ENCODE measurements around the gene STX7.

GRCh38 chr6:132399376-132400074, 113.4 kb downstream of the STX7 start:
- TF ChIP-seq EP300 (IDR thresholded peaks at IDR 0.05) (no peak), POLR2A (IDR thresholded peaks at IDR 0.05) (no peak), POLR2AphosphoS5 (IDR thresholded peaks at IDR 0.05) (no peak)
- TF ChIP-seq, protein P1, sequence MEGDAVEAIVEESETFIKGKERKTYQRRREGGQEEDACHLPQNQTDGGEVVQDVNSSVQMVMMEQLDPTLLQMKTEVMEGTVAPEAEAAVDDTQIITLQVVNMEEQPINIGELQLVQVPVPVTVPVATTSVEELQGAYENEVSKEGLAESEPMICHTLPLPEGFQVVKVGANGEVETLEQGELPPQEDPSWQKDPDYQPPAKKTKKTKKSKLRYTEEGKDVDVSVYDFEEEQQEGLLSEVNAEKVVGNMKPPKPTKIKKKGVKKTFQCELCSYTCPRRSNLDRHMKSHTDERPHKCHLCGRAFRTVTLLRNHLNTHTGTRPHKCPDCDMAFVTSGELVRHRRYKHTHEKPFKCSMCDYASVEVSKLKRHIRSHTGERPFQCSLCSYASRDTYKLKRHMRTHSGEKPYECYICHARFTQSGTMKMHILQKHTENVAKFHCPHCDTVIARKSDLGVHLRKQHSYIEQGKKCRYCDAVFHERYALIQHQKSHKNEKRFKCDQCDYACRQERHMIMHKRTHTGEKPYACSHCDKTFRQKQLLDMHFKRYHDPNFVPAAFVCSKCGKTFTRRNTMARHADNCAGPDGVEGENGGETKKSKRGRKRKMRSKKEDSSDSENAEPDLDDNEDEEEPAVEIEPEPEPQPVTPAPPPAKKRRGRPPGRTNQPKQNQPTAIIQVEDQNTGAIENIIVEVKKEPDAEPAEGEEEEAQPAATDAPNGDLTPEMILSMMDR (IDR thresholded peaks at IDR 0.05), result no peak

All from stomach (tissue), 4 donors.